RCC 7860 (cell line): ENCODE measurements around the gene E2F6.

ENCODE experiments used
- DNase-seq: peaks from one replicate; pipeline ENCODE4 v3.0.0-alpha.2; 2015; ENCODE audit warnings: low spot score
- FAIRE-seq: peaks from 2 replicates; lab custom pipeline; 2012; peaks lifted over from hg19 to GRCh38; lab: Jason Lieb, UNC

E2F6 gene

GRCh38 chr2:11465110-11465484 lies 864 bp downstream of the E2F6 start:
- FAIRE-seq (no peak), DNase-seq (no peak)

- FAIRE-seq, result no peak
- no peak for DNase-seq
These were observed 6.1 kb downstream of the E2F6 start for GRCh38 chr2:11459816-11460215.

- DNase-seq (no peak), FAIRE-seq (no peak)
These were observed 7.2 kb downstream of the E2F6 start for GRCh38 chr2:11458753-11459152.

GRCh38 chr2:11457935-11458334 lies 8.0 kb downstream of the E2F6 start:
- DNase-seq, result no peak
- no peak for FAIRE-seq

GRCh38 chr2:11456251-11456650 lies 9.7 kb downstream of the E2F6 start:
- DNase-seq, result no peak
- FAIRE-seq, result no peak

GRCh38 chr2:11454824-11455223 lies 11.1 kb downstream of the E2F6 start:
- DNase-seq (no peak), FAIRE-seq (no peak)

- FAIRE-seq (no peak), DNase-seq (no peak)
These were observed 15.2 kb downstream of the E2F6 start for GRCh38 chr2:11450791-11451190.

GRCh38 chr2:11446733-11447248 lies 19.2 kb downstream of the E2F6 start:
- no peak for FAIRE-seq
- DNase-seq, result no peak

GRCh38 chr2:11444737-11445136 lies 21.2 kb downstream of the E2F6 start:
- no peak for DNase-seq
- no peak for FAIRE-seq

GRCh38 chr2:11438555-11439080 lies 27.3 kb downstream of the E2F6 start:
- DNase-seq (no peak), FAIRE-seq (no peak)

GRCh38 chr2:11437602-11438001 lies 28.4 kb downstream of the E2F6 start:
- no peak for FAIRE-seq
- no peak for DNase-seq

- no peak for DNase-seq
- FAIRE-seq, result no peak
These were observed 30.9 kb downstream of the E2F6 start for GRCh38 chr2:11435036-11435435.

- FAIRE-seq, result no peak
- DNase-seq, result no peak
These were observed 31.5 kb downstream of the E2F6 start for GRCh38 chr2:11434443-11434842.

- no peak for FAIRE-seq
- DNase-seq, result no peak
These were observed 32.1 kb downstream of the E2F6 start for GRCh38 chr2:11433822-11434221.

GRCh38 chr2:11430729-11431128 lies 35.2 kb downstream of the E2F6 start:
- DNase-seq (no peak), FAIRE-seq (no peak)

GRCh38 chr2:11427224-11427623 lies 38.7 kb downstream of the E2F6 start:
- DNase-seq (no peak), FAIRE-seq (no peak)

GRCh38 chr2:11422901-11423435 lies 43.0 kb downstream of the E2F6 start:
- no peak for FAIRE-seq
- no peak for DNase-seq

- FAIRE-seq (no peak), DNase-seq (no peak)
These were observed 43.5 kb downstream of the E2F6 start for GRCh38 chr2:11422491-11422865.

- FAIRE-seq (no peak), DNase-seq (no peak)
These were observed 44.0 kb downstream of the E2F6 start for GRCh38 chr2:11421863-11422490.

- DNase-seq (no peak), FAIRE-seq (no peak)
These were observed 45.3 kb downstream of the E2F6 start for GRCh38 chr2:11420671-11421070.

- DNase-seq, result no peak
- no peak for FAIRE-seq
These were observed 45.8 kb downstream of the E2F6 start for GRCh38 chr2:11420190-11420589.

GRCh38 chr2:11419781-11420180 lies 46.2 kb downstream of the E2F6 start:
- DNase-seq, result no peak
- no peak for FAIRE-seq
